ENCODE results near the gene KMT2B.

DNA sequence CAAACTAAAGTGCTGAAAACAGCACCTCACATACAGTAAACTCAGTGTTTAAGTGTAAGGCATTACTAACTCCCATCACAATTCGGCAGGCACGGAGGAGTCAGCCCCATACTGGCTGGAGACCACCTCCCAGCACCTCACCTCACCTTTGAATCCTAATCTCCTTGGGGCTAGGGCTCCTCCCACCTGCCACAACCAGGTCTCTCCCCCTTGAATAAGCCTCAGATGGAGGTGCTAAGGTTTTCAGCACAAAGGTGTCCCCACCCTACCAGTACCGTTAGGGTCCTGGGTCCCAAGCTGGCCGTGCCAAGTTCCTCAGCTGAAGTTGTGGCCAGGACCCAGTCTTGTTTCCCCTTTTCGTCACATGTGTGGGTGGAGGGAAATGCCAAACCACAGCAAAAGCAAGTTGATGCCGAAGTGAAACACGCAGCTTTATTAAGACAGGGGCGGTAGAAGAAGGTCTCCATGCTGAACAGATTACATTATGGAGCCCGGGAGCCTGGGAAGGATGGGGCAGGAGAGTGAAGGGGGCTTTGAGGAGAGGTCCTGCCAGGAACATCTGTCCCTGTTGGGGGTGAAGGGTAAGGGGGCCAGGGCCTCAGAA is 24.4 kb downstream of the KMT2B start, which contains the start of gene IGFLR1:
- TF ChIP-seq, protein P1, sequence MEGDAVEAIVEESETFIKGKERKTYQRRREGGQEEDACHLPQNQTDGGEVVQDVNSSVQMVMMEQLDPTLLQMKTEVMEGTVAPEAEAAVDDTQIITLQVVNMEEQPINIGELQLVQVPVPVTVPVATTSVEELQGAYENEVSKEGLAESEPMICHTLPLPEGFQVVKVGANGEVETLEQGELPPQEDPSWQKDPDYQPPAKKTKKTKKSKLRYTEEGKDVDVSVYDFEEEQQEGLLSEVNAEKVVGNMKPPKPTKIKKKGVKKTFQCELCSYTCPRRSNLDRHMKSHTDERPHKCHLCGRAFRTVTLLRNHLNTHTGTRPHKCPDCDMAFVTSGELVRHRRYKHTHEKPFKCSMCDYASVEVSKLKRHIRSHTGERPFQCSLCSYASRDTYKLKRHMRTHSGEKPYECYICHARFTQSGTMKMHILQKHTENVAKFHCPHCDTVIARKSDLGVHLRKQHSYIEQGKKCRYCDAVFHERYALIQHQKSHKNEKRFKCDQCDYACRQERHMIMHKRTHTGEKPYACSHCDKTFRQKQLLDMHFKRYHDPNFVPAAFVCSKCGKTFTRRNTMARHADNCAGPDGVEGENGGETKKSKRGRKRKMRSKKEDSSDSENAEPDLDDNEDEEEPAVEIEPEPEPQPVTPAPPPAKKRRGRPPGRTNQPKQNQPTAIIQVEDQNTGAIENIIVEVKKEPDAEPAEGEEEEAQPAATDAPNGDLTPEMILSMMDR (IDR thresholded peaks at IDR 0.05) = no peak
- no peak for TF ChIP-seq EZH2 (IDR thresholded peaks at IDR 0.05)
- no peak for TF ChIP-seq EZH2phosphoT487 (IDR thresholded peaks at IDR 0.05)
